NCI-H1092 (cell line): ENCODE data around the gene CCDC24.

Experiments used
- DNase-seq: peaks from one replicate; lab custom pipeline; 2025; lab: John Stamatoyannopoulos, UW

The CCDC24 gene

GRCh38 chr1:43999455-43999854 is 8.1 kb downstream of the CCDC24 start:
- no peak for DNase-seq

GRCh38 chr1:44000122-44000665 is 8.8 kb downstream of the CCDC24 start:
- no peak for DNase-seq

GRCh38 chr1:44002165-44002564 is 10.8 kb downstream of the CCDC24 start:
- DNase-seq, result no peak

GRCh38 chr1:44002606-44003157 is 11.3 kb downstream of the CCDC24 start:
- DNase-seq, result no peak

- no peak for DNase-seq
Measured at GRCh38 chr1:44008259-44008658, 16.9 kb downstream of the CCDC24 start.

GRCh38 chr1:44010935-44011471 is 19.6 kb downstream of the CCDC24 start:
- DNase-seq, result no peak

- DNase-seq, result no peak
Measured at GRCh38 chr1:44012404-44012803, 21.0 kb downstream of the CCDC24 start.

GRCh38 chr1:44012941-44013609 is 21.7 kb downstream of the CCDC24 start:
- no peak for DNase-seq

- DNase-seq, result no peak
Measured at GRCh38 chr1:44013949-44014348, 22.6 kb downstream of the CCDC24 start.

GRCh38 chr1:44014365-44015104 is 23.1 kb downstream of the CCDC24 start:
- no peak for DNase-seq

- no peak for DNase-seq
Measured at GRCh38 chr1:44015206-44015605, 23.8 kb downstream of the CCDC24 start.

GRCh38 chr1:44016041-44016889 is 24.9 kb downstream of the CCDC24 start:
- DNase-seq, result no peak

- no peak for DNase-seq
Measured at GRCh38 chr1:44016890-44017400, 25.5 kb downstream of the CCDC24 start.

GRCh38 chr1:44019466-44019948 is 28.1 kb downstream of the CCDC24 start:
- no peak for DNase-seq

GRCh38 chr1:44020464-44020863 is 29.1 kb downstream of the CCDC24 start:
- no peak for DNase-seq

- no peak for DNase-seq
Measured at GRCh38 chr1:44021156-44021555, 29.8 kb downstream of the CCDC24 start.

GRCh38 chr1:44021581-44022321 is 30.4 kb downstream of the CCDC24 start:
- DNase-seq, result no peak

GRCh38 chr1:44024031-44024902 is 32.9 kb downstream of the CCDC24 start:
- DNase-seq, result no peak

- DNase-seq, result no peak
Measured at GRCh38 chr1:44024903-44025525, 33.6 kb downstream of the CCDC24 start.
